PC-3 (cell line): Measurements from ENCODE around the gene ZNF277. TPM values are rescaled to one million over a fixed set of nuclear protein-coding genes. Genes with fewer than 3 reads are reported as not detected.

ENCODE experiments used
- ATAC-seq: fragments of 200-7000 bp; cut with Tn5 transposase; 2 replicates; pipeline ENCODE4 v1.9.1; 2020; ENCODE audit warnings: mild to moderate bottlenecking, moderate library complexity
- BruUV-seq: library from RNA; stranded (reverse); fragments of 400-500 nt; replicated peaks from 2 replicates; lab custom pipeline; 2021; lab: Mats Ljungman, UMichigan
- CTCF ChIA-PET: fragments of 300-600 bp; sonication (Branson Sonifier 250); formaldehyde crosslinking; loops from one replicate; lab custom pipeline; 2022; ENCODE audit warnings: antibody characterized with exemption; lab: Charles Lee
- POLR2A ChIA-PET: fragments of 300-600 bp; sonication (Branson Sonifier 250); formaldehyde crosslinking; loops from one replicate; lab custom pipeline; 2022; ENCODE audit warnings: antibody characterized with exemption; ENCODE audit not compliant: unreplicated experiment; lab: Charles Lee
- DNase-seq: peaks from one replicate; pipeline ENCODE4 v3.0.0-alpha.2; 2015
- H2AFZ ChIP-seq: fragments of 300-600 bp; sonication (generic); 2 replicates; pipeline ENCODE4 v1.6.0; 2016; ENCODE audit warnings: antibody characterized with exemption, low read length
- H3F3A ChIP-seq: fragments of 300-600 bp; sonication (generic); one replicate; pipeline ENCODE4 v1.6.0; 2017; ENCODE audit warnings: antibody characterized with exemption, low read length, control low read depth, mild to moderate bottlenecking; ENCODE audit not compliant: unreplicated experiment
- H3K27ac ChIP-seq: fragments of 300-600 bp; sonication (generic); 2 replicates; pipeline ENCODE4 v1.5.1; 2016; ENCODE audit warnings: mild to moderate bottlenecking, low read length
- H3K27me3 ChIP-seq: fragments of 300-600 bp; sonication (generic); 2 replicates; pipeline ENCODE4 v1.6.1; 2016; ENCODE audit warnings: low read length, mixed read lengths
- H3K36me3 ChIP-seq: fragments of 300-600 bp; sonication (generic); 2 replicates; pipeline ENCODE4 v1.6.1; 2016; ENCODE audit warnings: low read depth, mixed run types, low read length, mixed read lengths
- H3K4me1 ChIP-seq: fragments of 300-600 bp; sonication (generic); 2 replicates; pipeline ENCODE4 v1.5.1; 2016; ENCODE audit warnings: low read length; ENCODE audit not compliant: insufficient read depth
- H3K4me2 ChIP-seq: fragments of 300-600 bp; sonication (generic); 2 replicates; pipeline ENCODE4 v1.6.0; 2016; ENCODE audit warnings: low read length
- H3K4me3 ChIP-seq: fragments of 300-600 bp; sonication (generic); 2 replicates; pipeline ENCODE4 v1.5.1; 2016; ENCODE audit warnings: mild to moderate bottlenecking, low read length, mixed read lengths
- H3K79me2 ChIP-seq: fragments of 300-600 bp; sonication (generic); 2 replicates; pipeline ENCODE4 v1.6.1; 2017; ENCODE audit warnings: low read length, mixed read lengths
- H3K9ac ChIP-seq: fragments of 300-600 bp; sonication (generic); 2 replicates; pipeline ENCODE4 v1.6.0; 2016; ENCODE audit warnings: mild to moderate bottlenecking, low read length
- H3K9me2 ChIP-seq: fragments of 300-600 bp; sonication (generic); replicated peaks from 2 replicates; pipeline ENCODE4 v1.6.1; 2016; ENCODE audit warnings: mixed run types, low read length, mixed read lengths
- H3K9me3 ChIP-seq: fragments of 300-600 bp; sonication (generic); 2 replicates; pipeline ENCODE4 v1.6.1; 2016; ENCODE audit warnings: low read length, mixed read lengths
- H4K20me1 ChIP-seq: fragments of 300-600 bp; sonication (generic); 2 replicates; pipeline ENCODE4 v1.6.1; 2016; ENCODE audit warnings: low read length, mixed read lengths
- CTCF ChIP-seq: fragments of 300-600 bp; sonication (generic); conservative IDR thresholded peaks from 2 replicates; pipeline ENCODE4 v1.5.1; 2017; ENCODE audit warnings: antibody characterized with exemption, low read depth, mild to moderate bottlenecking, low read length
- EZH2 ChIP-seq: fragments of 300-600 bp; sonication (generic); IDR thresholded peaks from one replicate; pipeline ENCODE4 v1.6.1; 2017; ENCODE audit warnings: antibody characterized with exemption, mild to moderate bottlenecking, low read length; ENCODE audit not compliant: unreplicated experiment
- EZH2phosphoT487 ChIP-seq: fragments of 300-600 bp; sonication (generic); IDR thresholded peaks from 2 replicates; pipeline ENCODE4 v1.6.1; 2018; ENCODE audit warnings: mild to moderate bottlenecking, antibody characterized with exemption, low read length, borderline replicate concordance
- intact Hi-C: fragments of 100-400 bp; cut with micrococcal nuclease; formaldehyde crosslinking; loops from 2 replicates; pipeline ENCODE4 v1.9.0; 2023
- total RNA-seq: library from RNA; depleted of rRNA; stranded (reverse); fragments of >200 nt; gene quantifications from 2 replicates; pipeline ENCODE4 v1.2.3, GENCODE V29; 2014

Gene ZNF277
- total RNA-seq, 1 experiment from 2014 or later: 14.0 TPM

DNA sequence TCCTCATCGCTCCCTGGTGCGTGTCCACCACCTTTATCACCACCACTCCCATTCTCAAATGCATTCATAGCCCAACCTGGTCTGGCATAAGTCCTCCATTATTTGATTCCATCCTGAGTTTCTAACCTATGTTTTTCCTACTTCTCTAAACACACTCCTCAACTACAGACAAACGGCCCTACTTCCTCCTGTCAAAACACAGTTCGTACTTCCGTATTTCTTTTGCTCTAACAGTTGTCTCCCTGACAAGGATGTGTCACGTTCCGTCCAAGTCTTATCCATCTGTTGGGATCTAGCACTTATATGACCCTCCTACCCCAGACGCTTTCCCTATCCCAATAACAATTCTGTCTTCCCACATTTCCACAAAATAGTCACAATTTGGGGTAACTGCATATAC is 47.1 kb upstream of the ZNF277 start:
- intact Hi-C loops: no loop called here
- Histone ChIP-seq H3F3A (no peaks in the 10 kb centered on the region), H3K9me3 (no peaks in the 10 kb centered on the region), H4K20me1 (0 out of 2 replicates have a peak, but pooled peaks cover 8% of the 10 kb centered on the region), H3K27ac (no peak overlapping the region), H3K9me2 (no peaks in the 10 kb centered on the region), H3K27me3 (no peaks in the 10 kb centered on the region), H3K79me2 (peaks cover 48% of the 10 kb centered on the region), H3K4me2 (no peak overlapping the region), H3K9ac (no peak overlapping the region), H2AFZ (no peak overlapping the region), H3K36me3 (no peaks in the 10 kb centered on the region), H3K4me1 (peaks cover 38% of the 10 kb centered on the region), H3K4me3 (no peak overlapping the region)
- ChIA-PET CTCF (no interaction called here), POLR2A (interaction anchor here (0.7 kb wide), 1 partner anchor 62 kb away, joined by 4 read pairs; no protein-coding TSS in a partner anchor)
- BruUV-seq: no TSS peak
- TF ChIP-seq CTCF (no peak), EZH2phosphoT487 (no peak), EZH2 (no peak)
- no peak for ATAC-seq
- no peak for DNase-seq

DNA sequence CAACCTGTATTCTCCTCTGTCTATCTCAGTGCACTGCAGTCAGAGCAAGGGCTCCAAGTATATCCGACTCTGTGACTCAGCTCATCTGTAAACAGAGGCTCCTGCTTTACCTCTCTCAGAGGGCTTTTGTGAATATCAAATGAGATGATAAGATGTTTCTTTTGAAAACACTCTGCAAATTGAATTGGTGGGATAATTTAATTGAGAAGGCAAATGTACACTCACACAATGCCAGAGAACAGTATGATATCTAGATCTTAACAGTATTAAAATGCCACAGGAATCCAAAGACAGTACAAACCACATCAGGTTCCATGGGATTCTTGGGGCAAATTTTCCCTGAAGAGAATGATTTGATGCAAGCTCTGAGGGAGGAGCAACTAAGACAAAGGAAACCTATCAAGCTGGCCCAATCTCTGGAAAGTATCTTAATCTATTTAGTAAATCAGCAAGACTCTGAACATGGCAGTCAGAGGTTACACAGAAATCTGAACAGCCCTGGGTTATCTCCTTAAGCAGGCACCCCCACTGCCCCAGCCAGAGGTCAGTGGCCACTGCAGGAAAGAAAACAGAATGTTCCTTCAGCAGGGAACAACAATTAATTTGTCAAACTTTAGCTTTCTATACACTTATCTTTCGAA is 46.2 kb upstream of the ZNF277 start:
- H3K27ac ChIP-seq: no peak overlapping the region

More for the DNA sequence above, 46.2 kb upstream of the ZNF277 start:
- Histone ChIP-seq H3K27me3 (no peaks in the 10 kb centered on the region), H3K9me2 (no peaks in the 10 kb centered on the region), H4K20me1 (0 out of 2 replicates have a peak, but pooled peaks cover 8% of the 10 kb centered on the region), H3K36me3 (no peaks in the 10 kb centered on the region), H3F3A (no peaks in the 10 kb centered on the region), H3K79me2 (peaks cover 52% of the 10 kb centered on the region), H3K9me3 (no peaks in the 10 kb centered on the region), H3K4me2 (peak overlapping the region; percentile 20), H3K4me1 (peaks cover 38% of the 10 kb centered on the region), H2AFZ (no peak overlapping the region), H3K4me3 (no peak overlapping the region), H3K9ac (no peak overlapping the region)
- DNase-seq (peak; percentile 66), ATAC-seq (peak; percentile 96)
- BruUV-seq: no TSS peak
- intact Hi-C loops: no loop called here
- CTCF ChIA-PET: no interaction called here
- TF ChIP-seq EZH2 (no peak), EZH2phosphoT487 (no peak), CTCF (no peak)
- POLR2A ChIA-PET: interaction anchor here (0.7 kb wide), 1 partner anchor 62 kb away, joined by 4 read pairs; no protein-coding TSS in a partner anchor
